Gastrocnemius medialis (tissue), 4 donors: ENCODE results near the gene HSH2D. TPM values are rescaled to one million over a fixed set of nuclear protein-coding genes. Genes with fewer than 3 reads are reported as not detected.

ENCODE experiments used
- ATAC-seq, 2 donors: fragments of 150-250 bp; one replicate each; pipeline ENCODE4 v1.9.1; 2016
- DNase-seq, 2 donors: peaks; one replicate each; pipeline ENCODE4 v3.0.0-alpha.2; 2019
- H3K27ac ChIP-seq, 4 donors: fragments of 200-600 bp; sonication (generic); 1 replicate in 1 of 4; 2 replicates in 3 of 4; pipeline ENCODE4 v1.5.1; 2016 to 2018; ENCODE audit warnings: mild to moderate bottlenecking in 2 of 4, moderate library complexity in 1 of 4
- H3K27me3 ChIP-seq, 3 donors: fragments of 200-600 bp; sonication (generic) in 2 of 3; 1 replicate in 1 of 3; 2 replicates in 2 of 3; pipeline versions ENCODE4 v1.5.1 to v1.6.0; 2016 to 2019; ENCODE audit warnings: mild to moderate bottlenecking in 1 of 3, moderate library complexity in 1 of 3
- H3K36me3 ChIP-seq, 2 donors: fragments of 200-600 bp; sonication (generic) in 1 of 2; one replicate each; pipeline ENCODE4 v1.5.1; 2017 to 2018
- H3K4me1 ChIP-seq, 2 donors: fragments of 200-600 bp; sonication (generic) in 1 of 2; one replicate each; pipeline ENCODE4 v1.5.1; 2016 to 2017; ENCODE audit warnings: mild to moderate bottlenecking in 2 of 2
- H3K4me3 ChIP-seq, 4 donors: fragments of 200-600 bp; sonication (generic) in 3 of 4; 1 replicate in 1 of 4; 2 replicates in 3 of 4; pipeline ENCODE4 v1.5.1; 2016 to 2019; ENCODE audit warnings: mild to moderate bottlenecking in 2 of 4
- H3K9me3 ChIP-seq, 3 donors: fragments of 200-600 bp; sonication (generic) in 2 of 3; 1 replicate in 1 of 3; 2 replicates in 2 of 3; pipeline ENCODE4 v1.5.1; 2016 to 2019
- CTCF ChIP-seq, 5 experiments: fragments of 450-650 bp in 3 of 5; fragments of 200-600 bp in 2 of 5; sonication (generic) in 2 of 5; IDR thresholded peaks in 4 of 5; conservative IDR thresholded peaks in 1 of 5; 1 replicate in 4 of 5; 2 replicates in 1 of 5; pipeline ENCODE4 v1.5.1; 2016 to 2019; ENCODE audit warnings: antibody characterized with exemption in 5 of 5, mild to moderate bottlenecking in 3 of 5, moderate library complexity in 3 of 5
- POLR2A ChIP-seq, 2 donors: fragments of 450-650 bp; IDR thresholded peaks; one replicate each; pipeline ENCODE4 v1.6.1; 2017; ENCODE audit warnings: antibody characterized with exemption in 2 of 2, mild to moderate bottlenecking in 2 of 2, moderate library complexity in 2 of 2
- in situ Hi-C, 4 donors: fragments of 200-750 bp; cut with MboI; loops; one replicate each; pipeline versions ENCODE4 v1.15.0 to v1.8.0; 2017; ENCODE audit warnings: low sequenced_read_pairs in 4 of 4
- intact Hi-C: fragments of 100-400 bp; cut with DNase I; formaldehyde crosslinking; loops from one replicate; pipeline ENCODE4 v1.15.1; 2023; ENCODE audit warnings: low total_unique reads
- total RNA-seq, 4 donors: library from RNA; depleted of rRNA; stranded (reverse); fragments of >200 nt; gene quantifications; one replicate each; pipeline versions ENCODE4 v1.1.0 to v1.2.3, GENCODE V29; 2016

HSH2D gene
- total RNA-seq, 4 donors from 2014 or later, result not detected

GRCh38 chr19:16205205-16206045 is 61.9 kb downstream of the HSH2D start:
- H3K27ac ChIP-seq, result no peak overlapping the region
- in situ Hi-C loops (loop anchor here in 1 of 4 donors (25.0 kb wide), 1 partner anchor 307 kb away; no protein-coding TSS in a partner anchor), intact Hi-C loops (no loop called here)
- no peaks in the 10 kb centered on the region for H3K27me3 ChIP-seq
- H3K4me1 ChIP-seq, result no peaks in the 10 kb centered on the region
- DNase-seq, result no peak
- H3K36me3 ChIP-seq, result peaks cover 0 to 66% of the 10 kb centered on the region in 2 donors
- no peaks in the 10 kb centered on the region for H3K9me3 ChIP-seq
- TF ChIP-seq CTCF (IDR thresholded peaks at IDR 0.05 in 4 of 5, conservative IDR thresholded peaks at IDR 0.05 in 1 of 5) (no peak), POLR2A (IDR thresholded peaks at IDR 0.05) (no peak)
- ATAC-seq, result no peak
- no peak overlapping the region for H3K4me3 ChIP-seq

GRCh38 chr19:16206046-16206605 is 62.6 kb downstream of the HSH2D start:
- no peak for DNase-seq
- intact Hi-C loops (no loop called here), in situ Hi-C loops (loop anchor here in 1 of 4 donors (25.0 kb wide), 1 partner anchor 306 kb away; no protein-coding TSS in a partner anchor)
- no peak for ATAC-seq
- H3K27me3 ChIP-seq, result no peaks in the 10 kb centered on the region
- TF ChIP-seq POLR2A (IDR thresholded peaks at IDR 0.05) (no peak), CTCF (IDR thresholded peaks at IDR 0.05 in 4 of 5, conservative IDR thresholded peaks at IDR 0.05 in 1 of 5) (no peak)
- H3K4me1 ChIP-seq, result no peaks in the 10 kb centered on the region
- H3K9me3 ChIP-seq, result no peaks in the 10 kb centered on the region
- H3K36me3 ChIP-seq, result peaks cover 0 to 71% of the 10 kb centered on the region in 2 donors
- H3K27ac ChIP-seq, result no peak overlapping the region
- H3K4me3 ChIP-seq, result no peak overlapping the region

GRCh38 chr19:16206637-16207036 is 63.2 kb downstream of the HSH2D start:
- intact Hi-C loops, result no loop called here

GRCh38 chr19:16207063-16207462 is 63.6 kb downstream of the HSH2D start:
- Histone ChIP-seq H3K4me3 (no peak overlapping the region), H3K27me3 (no peaks in the 10 kb centered on the region), H3K4me1 (no peaks in the 10 kb centered on the region), H3K27ac (no peak overlapping the region), H3K9me3 (no peaks in the 10 kb centered on the region), H3K36me3 (peaks cover 0 to 71% of the 10 kb centered on the region in 2 donors)
- DNase-seq (no peak), ATAC-seq (no peak)
- TF ChIP-seq CTCF (IDR thresholded peaks at IDR 0.05 in 4 of 5, conservative IDR thresholded peaks at IDR 0.05 in 1 of 5), result no peak
- TF ChIP-seq POLR2A (IDR thresholded peaks at IDR 0.05), result no peak
- intact Hi-C loops, result no loop called here
- in situ Hi-C loops, result loop anchor here in 1 of 4 donors (25.0 kb wide), 1 partner anchor 305 kb away; no protein-coding TSS in a partner anchor

More at GRCh38 chr19:16206637-16207036, 63.2 kb downstream of the HSH2D start:
- Histone ChIP-seq H3K9me3 (no peaks in the 10 kb centered on the region), H3K27ac (no peak overlapping the region), H3K4me3 (no peak overlapping the region), H3K4me1 (no peaks in the 10 kb centered on the region), H3K27me3 (no peaks in the 10 kb centered on the region), H3K36me3 (peaks cover 0 to 71% of the 10 kb centered on the region in 2 donors)
- ATAC-seq, result no peak
- no peak for DNase-seq
- in situ Hi-C loops, result loop anchor here in 1 of 4 donors (25.0 kb wide), 1 partner anchor 306 kb away; no protein-coding TSS in a partner anchor
- TF ChIP-seq CTCF (IDR thresholded peaks at IDR 0.05 in 4 of 5, conservative IDR thresholded peaks at IDR 0.05 in 1 of 5), result no peak
- TF ChIP-seq POLR2A (IDR thresholded peaks at IDR 0.05), result no peak
